ENCODE data around the gene RPS6KA2. TPM values are rescaled to one million over a fixed set of nuclear protein-coding genes. Genes with fewer than 3 reads are reported as not detected.

Gene RPS6KA2
- total RNA-seq, 1 experiment from 2014 or later: 18.5 TPM

GRCh38 chr6:166624275-166624674 lies 2.8 kb downstream of the RPS6KA2 start:
- peaks cover 31% of the 10 kb centered on the region for H3K79me2 ChIP-seq (ENCODE audit: low read depth)
- H4K20me1 ChIP-seq (ENCODE audit: insufficient read depth): no peaks in the 10 kb centered on the region
- no peak overlapping the region for H2AFZ ChIP-seq
- no peak overlapping the region for H3K4me3 ChIP-seq
- intact Hi-C loops (cut with micrococcal nuclease; ENCODE audit: unreplicated experiment): loop anchor here (10.0 kb wide), 1 partner anchor 371 kb away; the partner anchor contains the start of gene CEP43
- no peaks in the 10 kb centered on the region for H3K27me3 ChIP-seq (ENCODE audit: insufficient read depth, low read depth)
- no peaks in the 10 kb centered on the region for H3K9me2 ChIP-seq (ENCODE audit: insufficient read depth)
- no peak for TF ChIP-seq EZH2 (IDR thresholded peaks at IDR 0.05; ENCODE audit: low read depth)
- no peak for TF ChIP-seq CTCF (conservative IDR thresholded peaks at IDR 0.05)
- peaks cover 58% of the 10 kb centered on the region for H3K4me1 ChIP-seq (replicated peaks; ENCODE audit: insufficient read depth)
- H3K36me3 ChIP-seq (ENCODE audit: low read depth): no peaks in the 10 kb centered on the region
- BruUV-seq (replicated peaks): no TSS peak
- no peak overlapping the region for H3K4me2 ChIP-seq
- DNase-seq: no peak
- peaks cover 27% of the 10 kb centered on the region for H3F3A ChIP-seq (ENCODE audit: insufficient read depth, low read depth)
- CTCF ChIA-PET: no interaction called here
- H3K27ac ChIP-seq: no peak overlapping the region
- POLR2A ChIA-PET (ENCODE audit: unreplicated experiment): no interaction called here
- no peaks in the 10 kb centered on the region for H3K9me3 ChIP-seq (ENCODE audit: insufficient read depth, low read depth)

GRCh38 chr6:166623318-166623717 lies 3.7 kb downstream of the RPS6KA2 start:
- TF ChIP-seq EZH2 (IDR thresholded peaks at IDR 0.05; ENCODE audit: low read depth) (no peak), CTCF (conservative IDR thresholded peaks at IDR 0.05) (no peak)
- Histone ChIP-seq H2AFZ (no peak overlapping the region), H3K79me2 (ENCODE audit: low read depth) (peaks cover 40% of the 10 kb centered on the region), H3K4me1 (replicated peaks; ENCODE audit: insufficient read depth) (peaks cover 58% of the 10 kb centered on the region), H3F3A (ENCODE audit: insufficient read depth, low read depth) (peaks cover 32% of the 10 kb centered on the region), H3K36me3 (ENCODE audit: low read depth) (no peaks in the 10 kb centered on the region), H3K27me3 (ENCODE audit: insufficient read depth, low read depth) (no peaks in the 10 kb centered on the region), H3K4me2 (peak overlapping the region; percentile 56), H4K20me1 (ENCODE audit: insufficient read depth) (no peaks in the 10 kb centered on the region), H3K27ac (0 out of 2 replicates have a peak overlapping the region, but pooled peaks have one; percentile 22), H3K4me3 (no peak overlapping the region), H3K9me2 (ENCODE audit: insufficient read depth) (no peaks in the 10 kb centered on the region), H3K9me3 (ENCODE audit: insufficient read depth, low read depth) (no peaks in the 10 kb centered on the region)
- ChIA-PET CTCF (no interaction called here), POLR2A (ENCODE audit: unreplicated experiment) (interaction anchor here (0.6 to 0.7 kb wide), 2 partner anchors 67 to 222 kb away, joined by 3 to 5 read pairs; no protein-coding TSS in a partner anchor)
- intact Hi-C loops (cut with micrococcal nuclease; ENCODE audit: unreplicated experiment): loop anchor here (10.0 kb wide), 1 partner anchor 371 kb away; the partner anchor contains the start of gene CEP43
- DNase-seq: peak; percentile 36 to 87
- no TSS peak for BruUV-seq (replicated peaks)

- no peak overlapping the region for H2AFZ ChIP-seq
- H3K36me3 ChIP-seq (ENCODE audit: low read depth): no peaks in the 10 kb centered on the region
- H3K27me3 ChIP-seq (ENCODE audit: insufficient read depth, low read depth): no peaks in the 10 kb centered on the region
- peak in 1 of 2 experiments; percentile 21 for DNase-seq
- peak overlapping the region; percentile 66 for H3K4me2 ChIP-seq
- CTCF ChIA-PET: no interaction called here
- no peaks in the 10 kb centered on the region for H4K20me1 ChIP-seq (ENCODE audit: insufficient read depth)
- H3K27ac ChIP-seq: peak overlapping the region; percentile 87
- H3K9me2 ChIP-seq (ENCODE audit: insufficient read depth): no peaks in the 10 kb centered on the region
- H3K79me2 ChIP-seq (ENCODE audit: low read depth): peaks cover 40% of the 10 kb centered on the region
- peaks cover 55% of the 10 kb centered on the region for H3K4me1 ChIP-seq (replicated peaks; ENCODE audit: insufficient read depth)
- no peak overlapping the region for H3K4me3 ChIP-seq
- H3F3A ChIP-seq (ENCODE audit: insufficient read depth, low read depth): peaks cover 23% of the 10 kb centered on the region
- TF ChIP-seq CTCF (conservative IDR thresholded peaks at IDR 0.05) (no peak), EZH2 (IDR thresholded peaks at IDR 0.05; ENCODE audit: low read depth) (no peak)
- no TSS peak for BruUV-seq (replicated peaks)
- intact Hi-C loops (cut with micrococcal nuclease; ENCODE audit: unreplicated experiment): loop anchor here (2.0 to 10.0 kb wide), 2 partner anchors 90 to 374 kb away; partner anchors contain the start of gene CEP43
- no peaks in the 10 kb centered on the region for H3K9me3 ChIP-seq (ENCODE audit: insufficient read depth, low read depth)
- POLR2A ChIA-PET (ENCODE audit: unreplicated experiment): no interaction called here
Measured at GRCh38 chr6:166621114-166621540, 5.9 kb downstream of the RPS6KA2 start.
